ENCODE data around the gene EFNA5.

Gene EFNA5

GRCh38 chr5:107396351-107396690 lies 274.4 kb downstream of the EFNA5 start:
- Mint-ChIP-seq H3K9me3 (no peaks in the 10 kb centered on the region), H3K4me3 (no peak overlapping the region), H3K27me3 (peaks cover 27% of the 10 kb centered on the region), H3K27ac (no peak overlapping the region), H3K4me1 (peaks cover 17% of the 10 kb centered on the region), H3K36me3 (no peaks in the 10 kb centered on the region)
- no peak for ATAC-seq

GRCh38 chr5:107395632-107396350 lies 274.9 kb downstream of the EFNA5 start:
- Mint-ChIP-seq H3K4me1 (peaks cover 17% of the 10 kb centered on the region), H3K9me3 (no peaks in the 10 kb centered on the region), H3K27ac (no peak overlapping the region), H3K27me3 (peaks cover 27% of the 10 kb centered on the region), H3K36me3 (no peaks in the 10 kb centered on the region), H3K4me3 (no peak overlapping the region)
- ATAC-seq, result no peak

GRCh38 chr5:107393851-107394250 lies 276.9 kb downstream of the EFNA5 start:
- Mint-ChIP-seq H3K9me3 (no peaks in the 10 kb centered on the region), H3K27me3 (peaks cover 27% of the 10 kb centered on the region), H3K4me3 (no peak overlapping the region), H3K27ac (no peak overlapping the region), H3K4me1 (peaks cover 29% of the 10 kb centered on the region), H3K36me3 (no peaks in the 10 kb centered on the region)
- ATAC-seq, result no peak

- H3K36me3 Mint-ChIP-seq, result no peaks in the 10 kb centered on the region
- peaks cover 49% of the 10 kb centered on the region for H3K4me1 Mint-ChIP-seq
- H3K9me3 Mint-ChIP-seq, result no peaks in the 10 kb centered on the region
- no peak overlapping the region for H3K27ac Mint-ChIP-seq
- no peak for ATAC-seq
- H3K27me3 Mint-ChIP-seq, result peaks cover 13% of the 10 kb centered on the region
- no peak overlapping the region for H3K4me3 Mint-ChIP-seq
Observed at GRCh38 chr5:107391787-107392186, 278.9 kb downstream of the EFNA5 start.

GRCh38 chr5:107389775-107390148 lies 281.0 kb downstream of the EFNA5 start:
- no peaks in the 10 kb centered on the region for H3K27me3 Mint-ChIP-seq
- no peak overlapping the region for H3K27ac Mint-ChIP-seq
- no peaks in the 10 kb centered on the region for H3K36me3 Mint-ChIP-seq
- H3K9me3 Mint-ChIP-seq, result no peaks in the 10 kb centered on the region
- H3K4me3 Mint-ChIP-seq, result no peak overlapping the region
- peaks cover 37% of the 10 kb centered on the region for H3K4me1 Mint-ChIP-seq
- no peak for ATAC-seq

- Mint-ChIP-seq H3K9me3 (no peaks in the 10 kb centered on the region), H3K4me1 (peaks cover 37% of the 10 kb centered on the region), H3K27ac (peak overlapping the region; percentile 42), H3K4me3 (peak overlapping the region; percentile 16), H3K36me3 (no peaks in the 10 kb centered on the region), H3K27me3 (no peaks in the 10 kb centered on the region)
- peak; percentile 67 for ATAC-seq
Observed at GRCh38 chr5:107389130-107389774, 281.5 kb downstream of the EFNA5 start.

GRCh38 chr5:107388141-107388861 lies 282.4 kb downstream of the EFNA5 start:
- Mint-ChIP-seq H3K36me3 (no peaks in the 10 kb centered on the region), H3K27ac (peak overlapping the region; percentile 42), H3K4me3 (peak overlapping the region; percentile 2), H3K9me3 (no peaks in the 10 kb centered on the region), H3K4me1 (peaks cover 37% of the 10 kb centered on the region), H3K27me3 (no peaks in the 10 kb centered on the region)
- peak; percentile 57 for ATAC-seq

GRCh38 chr5:107387526-107388140 lies 283.1 kb downstream of the EFNA5 start:
- Mint-ChIP-seq H3K4me1 (peaks cover 37% of the 10 kb centered on the region), H3K4me3 (no peak overlapping the region), H3K27me3 (no peaks in the 10 kb centered on the region), H3K36me3 (no peaks in the 10 kb centered on the region), H3K27ac (peak overlapping the region; percentile 42), H3K9me3 (no peaks in the 10 kb centered on the region)
- no peak for ATAC-seq

- Mint-ChIP-seq H3K4me1 (peaks cover 32% of the 10 kb centered on the region), H3K27ac (no peak overlapping the region), H3K4me3 (no peak overlapping the region), H3K27me3 (no peaks in the 10 kb centered on the region), H3K9me3 (no peaks in the 10 kb centered on the region), H3K36me3 (no peaks in the 10 kb centered on the region)
- no peak for ATAC-seq
Observed at GRCh38 chr5:107385708-107386107, 285.0 kb downstream of the EFNA5 start.

- H3K4me1 Mint-ChIP-seq, result peaks cover 24% of the 10 kb centered on the region
- H3K4me3 Mint-ChIP-seq, result no peak overlapping the region
- no peaks in the 10 kb centered on the region for H3K9me3 Mint-ChIP-seq
- H3K27ac Mint-ChIP-seq, result no peak overlapping the region
- ATAC-seq, result no peak
- H3K27me3 Mint-ChIP-seq, result no peaks in the 10 kb centered on the region
- H3K36me3 Mint-ChIP-seq, result no peaks in the 10 kb centered on the region
Observed at GRCh38 chr5:107384256-107384655, 286.5 kb downstream of the EFNA5 start.

GRCh38 chr5:107383414-107383813 lies 287.3 kb downstream of the EFNA5 start:
- ATAC-seq, result no peak
- no peaks in the 10 kb centered on the region for H3K27me3 Mint-ChIP-seq
- no peak overlapping the region for H3K4me3 Mint-ChIP-seq
- no peaks in the 10 kb centered on the region for H3K36me3 Mint-ChIP-seq
- no peaks in the 10 kb centered on the region for H3K9me3 Mint-ChIP-seq
- peaks cover 15% of the 10 kb centered on the region for H3K4me1 Mint-ChIP-seq
- no peak overlapping the region for H3K27ac Mint-ChIP-seq

GRCh38 chr5:107381189-107381856 lies 289.4 kb downstream of the EFNA5 start:
- no peaks in the 10 kb centered on the region for H3K36me3 Mint-ChIP-seq
- H3K4me1 Mint-ChIP-seq, result no peaks in the 10 kb centered on the region
- H3K27ac Mint-ChIP-seq, result no peak overlapping the region
- H3K9me3 Mint-ChIP-seq, result no peaks in the 10 kb centered on the region
- no peak overlapping the region for H3K4me3 Mint-ChIP-seq
- no peak for ATAC-seq
- H3K27me3 Mint-ChIP-seq, result no peaks in the 10 kb centered on the region

- Mint-ChIP-seq H3K27me3 (no peaks in the 10 kb centered on the region), H3K4me1 (no peaks in the 10 kb centered on the region), H3K9me3 (no peaks in the 10 kb centered on the region), H3K36me3 (no peaks in the 10 kb centered on the region), H3K27ac (no peak overlapping the region), H3K4me3 (no peak overlapping the region)
- ATAC-seq, result no peak
Observed at GRCh38 chr5:107380654-107381053, 290.1 kb downstream of the EFNA5 start.

GRCh38 chr5:107378218-107378899 lies 292.4 kb downstream of the EFNA5 start:
- Mint-ChIP-seq H3K36me3 (no peaks in the 10 kb centered on the region), H3K4me3 (no peak overlapping the region), H3K9me3 (no peaks in the 10 kb centered on the region), H3K4me1 (peaks cover 8% of the 10 kb centered on the region), H3K27me3 (no peaks in the 10 kb centered on the region), H3K27ac (no peak overlapping the region)
- no peak for ATAC-seq

- Mint-ChIP-seq H3K36me3 (no peaks in the 10 kb centered on the region), H3K4me3 (no peak overlapping the region), H3K4me1 (peaks cover 8% of the 10 kb centered on the region), H3K27me3 (no peaks in the 10 kb centered on the region), H3K27ac (no peak overlapping the region), H3K9me3 (no peaks in the 10 kb centered on the region)
- no peak for ATAC-seq
Observed at GRCh38 chr5:107377277-107377609, 293.5 kb downstream of the EFNA5 start.

Data from stimulated activated memory B cell treated with anti-CD40 and anti-IgM and Interleukin-4, amounts not matched to agents 10 μg/mL and 1 μg/mL and 100 μg/mL, for 72 hours (primary cell).